ENCODE results near the gene SLITRK6.

Gene SLITRK6

GRCh38 chr13:85799097-85799582 is at the start of gene SLITRK6:
SLITRK6 (minus strand) TSS chr13:85799419; CDS start chr13:85796508, 2,911 bp downstream.
- H3K27ac ChIP-seq (ENCODE audit: low read depth, low read length, poor library complexity, severe bottlenecking), result no peak within 1 kb of the TSS
- no peak within 1 kb of the TSS for H2AFZ ChIP-seq (ENCODE audit: low read length)
- no peaks in the 10 kb centered on the region for H3K79me2 ChIP-seq (ENCODE audit: insufficient read depth, low read length)
- no peaks in the 10 kb centered on the region for H3K36me3 ChIP-seq (ENCODE audit: insufficient read depth, low read length)
- no peaks in the 10 kb centered on the region for H3K27me3 ChIP-seq (ENCODE audit: insufficient read depth, low read length)
- H3K9me3 ChIP-seq (ENCODE audit: low read length), result no peaks in the 10 kb centered on the region
- H3F3A ChIP-seq (ENCODE audit: insufficient read depth, low read length), result no peaks in the 10 kb centered on the region
- no peak within 1 kb of the TSS for H3K4me3 ChIP-seq (ENCODE audit: low read depth, low read length, poor library complexity, severe bottlenecking)
- H3K4me2 ChIP-seq (ENCODE audit: low read length), result no peak within 1 kb of the TSS
- TF ChIP-seq CTCF (IDR thresholded peaks at IDR 0.05; ENCODE audit: low read length) (peak; percentile 12; the same call in 1 of the 2 replicates), EZH2 (IDR thresholded peaks at IDR 0.05; ENCODE audit: borderline replicate concordance, low read length) (no peak)
- H3K9ac ChIP-seq (ENCODE audit: low read length), result no peak within 1 kb of the TSS
- H4K20me1 ChIP-seq (ENCODE audit: insufficient read depth, low read length), result no peaks in the 10 kb centered on the region
- H3K9me2 ChIP-seq (ENCODE audit: low read depth, low read length), result no peaks in the 10 kb centered on the region
- no peaks in the 10 kb centered on the region for H3K4me1 ChIP-seq (ENCODE audit: insufficient read depth, low read length, severe bottlenecking)

GRCh38 chr13:85847012-85847411 is 47.8 kb upstream of the SLITRK6 start:
- no peaks in the 10 kb centered on the region for H3K79me2 ChIP-seq (ENCODE audit: insufficient read depth, low read length)
- no peaks in the 10 kb centered on the region for H3K27me3 ChIP-seq (ENCODE audit: insufficient read depth, low read length)
- H3K27ac ChIP-seq (ENCODE audit: low read depth, low read length, poor library complexity, severe bottlenecking), result no peak overlapping the region
- no peaks in the 10 kb centered on the region for H3K9me3 ChIP-seq (ENCODE audit: low read length)
- H3K36me3 ChIP-seq (ENCODE audit: insufficient read depth, low read length), result no peaks in the 10 kb centered on the region
- no peak overlapping the region for H3K4me3 ChIP-seq (ENCODE audit: low read depth, low read length, poor library complexity, severe bottlenecking)
- no peaks in the 10 kb centered on the region; the same call in 1 of the 2 replicates for H3K9me2 ChIP-seq (ENCODE audit: low read depth, low read length)
- H3K4me1 ChIP-seq (ENCODE audit: insufficient read depth, low read length, severe bottlenecking), result no peaks in the 10 kb centered on the region
- no peak overlapping the region for H3K9ac ChIP-seq (ENCODE audit: low read length)
- no peaks in the 10 kb centered on the region for H4K20me1 ChIP-seq (ENCODE audit: insufficient read depth, low read length)
- no peak overlapping the region for H3K4me2 ChIP-seq (ENCODE audit: low read length)
- no peak for TF ChIP-seq EZH2 (IDR thresholded peaks at IDR 0.05; ENCODE audit: borderline replicate concordance, low read length)
- TF ChIP-seq CTCF (IDR thresholded peaks at IDR 0.05; ENCODE audit: low read length), result no peak
- H3F3A ChIP-seq (ENCODE audit: insufficient read depth, low read length), result no peaks in the 10 kb centered on the region
- H2AFZ ChIP-seq (ENCODE audit: low read length), result no peak overlapping the region

- Histone ChIP-seq H3K4me3 (ENCODE audit: low read depth, low read length, poor library complexity, severe bottlenecking) (no peak overlapping the region), H3K4me2 (ENCODE audit: low read length) (no peak overlapping the region)
Observed at GRCh38 chr13:85841427-85841826, 42.2 kb upstream of the SLITRK6 start.

More at GRCh38 chr13:85841427-85841826, 42.2 kb upstream of the SLITRK6 start:
- H3K9ac ChIP-seq (ENCODE audit: low read length), result no peak overlapping the region
- H3K36me3 ChIP-seq (ENCODE audit: insufficient read depth, low read length), result no peaks in the 10 kb centered on the region
- H3K9me2 ChIP-seq (ENCODE audit: low read depth, low read length), result no peaks in the 10 kb centered on the region
- H3K27ac ChIP-seq (ENCODE audit: low read depth, low read length, poor library complexity, severe bottlenecking), result no peak overlapping the region
- no peaks in the 10 kb centered on the region for H3F3A ChIP-seq (ENCODE audit: insufficient read depth, low read length)
- H3K79me2 ChIP-seq (ENCODE audit: insufficient read depth, low read length), result no peaks in the 10 kb centered on the region; the same call in 1 of the 2 replicates
- H2AFZ ChIP-seq (ENCODE audit: low read length), result no peak overlapping the region
- TF ChIP-seq EZH2 (IDR thresholded peaks at IDR 0.05; ENCODE audit: borderline replicate concordance, low read length) (no peak), CTCF (IDR thresholded peaks at IDR 0.05; ENCODE audit: low read length) (no peak)
- no peaks in the 10 kb centered on the region for H3K4me1 ChIP-seq (ENCODE audit: insufficient read depth, low read length, severe bottlenecking)
- no peaks in the 10 kb centered on the region for H3K27me3 ChIP-seq (ENCODE audit: insufficient read depth, low read length)
- H4K20me1 ChIP-seq (ENCODE audit: insufficient read depth, low read length), result no peaks in the 10 kb centered on the region
- no peaks in the 10 kb centered on the region for H3K9me3 ChIP-seq (ENCODE audit: low read length)
